HG03066 (cell line): ENCODE measurements around the gene TCP10L.

Experiments used
- ATAC-seq: cut with Tn5 transposase; IDR thresholded peaks from one replicate; pipeline ENCODE4 v1.9.1; 2021; ENCODE audit warnings: low read depth; ENCODE audit not compliant: unreplicated experiment

The TCP10L gene

DNA sequence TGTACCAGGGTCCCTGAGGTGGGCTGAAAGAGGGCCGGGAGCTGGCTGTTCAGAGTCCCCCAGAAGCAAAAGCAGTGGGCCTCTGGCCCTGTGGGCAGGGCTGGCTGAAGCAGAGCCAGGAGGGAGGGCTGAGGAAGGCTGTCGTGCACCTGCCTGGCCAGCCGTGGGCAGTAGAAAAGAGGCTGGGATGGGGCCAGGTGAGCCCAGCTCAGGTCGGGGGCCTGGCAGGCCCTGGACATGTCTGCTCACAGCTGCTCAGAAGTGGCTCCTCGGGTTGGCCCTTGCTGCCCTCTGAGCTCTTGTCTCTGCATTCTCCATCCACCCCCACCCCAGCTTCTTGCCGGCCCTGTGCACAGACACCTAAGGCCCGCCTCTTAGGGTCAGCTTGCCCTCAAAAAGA lies 60.0 kb downstream of the TCP10L start:
- no peak for ATAC-seq

DNA sequence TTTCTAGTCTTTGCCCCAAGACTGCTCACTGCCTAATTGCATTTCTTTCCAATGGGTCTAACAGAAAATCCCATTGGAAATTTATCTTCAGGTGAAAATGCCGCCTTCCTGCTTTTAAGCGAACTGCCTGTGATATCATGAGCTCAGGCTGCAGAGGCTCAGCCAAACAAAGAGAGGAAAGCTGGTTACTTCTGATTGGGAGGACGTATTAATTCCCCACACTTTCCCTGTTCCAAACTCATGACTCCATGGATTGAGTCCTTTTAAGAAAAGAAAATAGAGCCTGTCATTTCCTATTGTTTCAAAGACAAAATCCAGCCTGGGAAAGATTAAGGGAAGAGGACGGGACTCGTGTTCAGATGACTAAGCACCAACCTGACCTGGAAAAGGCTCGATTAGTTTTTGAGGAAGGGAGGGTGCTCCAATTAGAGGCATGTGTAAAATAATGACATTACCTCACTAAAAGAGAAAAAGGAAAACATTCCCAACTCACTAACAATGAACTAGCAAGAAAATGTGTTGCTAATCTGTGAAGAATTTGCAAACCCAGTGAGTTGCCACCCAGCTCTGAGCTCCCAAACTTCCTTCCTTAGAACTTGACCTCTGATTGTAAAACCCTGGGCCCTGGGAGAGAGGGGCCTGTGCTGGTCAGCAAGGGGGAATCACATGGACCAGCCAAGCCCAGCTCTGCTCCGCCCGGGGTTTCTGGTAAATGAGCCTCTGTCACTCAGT lies 61.2 kb downstream of the TCP10L start:
- ATAC-seq, result no peak
